B cell (primary cell): ENCODE results near the gene DTD1. TPM values are rescaled to one million over a fixed set of nuclear protein-coding genes. Genes with fewer than 3 reads are reported as not detected.

Experiments
- polyA plus RNA-seq: library from polyadenylated mRNA; depleted of rRNA; stranded (reverse); fragments of >200 nt; gene quantifications from 2 replicates; pipeline ENCODE4 v1.2.3, GENCODE V29; 2012
- small RNA-seq: library from RNA; depleted of rRNA; stranded (forward); fragments of <200 nt; gene quantifications from one replicate; pipeline ENCODE3, GENCODE V24; 2012; ENCODE audit warnings: low replicate concordance, low read depth; ENCODE audit not compliant: insufficient read length
- total RNA-seq, 2 donors: library from RNA; stranded (reverse); fragments of 120-200 nt in 1 of 2; gene quantifications; 1 replicate in 1 of 2; 2 replicates in 1 of 2; pipeline versions ENCODE4 v1.2.3 to v1.2.4, GENCODE V29; 2013 to 2022

DTD1 gene
- total and polyA plus RNA-seq, 2 donors (not counting 1 experiment from before 2014, with no cell fraction given), result 18.7 to 20.4 TPM

Small RNAs within 50 kb of the gene (small RNA-seq; reads per million reads assigned to genes)
- gene RN7SL638P, result not detected
- gene RNU6ATAC34P, result not detected

Other genes with a start within 250 kb of the DTD1 start
- 5.6 TPM in 2 replicates for gene DZANK1, start 121.0 kb upstream of the DTD1 start, total RNA-seq
- 2.8 and 4.2 TPM in 2 replicates for gene DZANK1, start 121.0 kb upstream of the DTD1 start, polyA plus RNA-seq
- 13.1 and 13.7 TPM in 2 replicates for gene POLR3F, start 120.7 kb upstream of the DTD1 start, total RNA-seq
- gene POLR3F, start 120.7 kb upstream of the DTD1 start, polyA plus RNA-seq, result 2.9 and 4.7 TPM in 2 replicates
- 9.3 and 10.2 TPM in 2 replicates for gene RBBP9, start 90.8 kb upstream of the DTD1 start, total RNA-seq
- gene RBBP9, start 90.8 kb upstream of the DTD1 start, polyA plus RNA-seq, result 3.1 and 3.7 TPM in 2 replicates
- 39.4 and 48.1 TPM in 2 replicates for gene SEC23B, start 80.1 kb upstream of the DTD1 start, total RNA-seq
- 16.4 and 19.5 TPM in 2 replicates for gene SEC23B, start 80.1 kb upstream of the DTD1 start, polyA plus RNA-seq
- 47.4 and 47.7 TPM in 2 replicates for gene SMIM26, start 20.6 kb upstream of the DTD1 start, total RNA-seq
- gene SMIM26, start 20.6 kb upstream of the DTD1 start, polyA plus RNA-seq, result 100 and 143 TPM in 2 replicates
- gene SCP2D1, start 225.7 kb downstream of the DTD1 start, total RNA-seq, result not detected in 2 replicates
- gene SCP2D1, start 225.7 kb downstream of the DTD1 start, polyA plus RNA-seq, result not detected in 2 replicates